LNCAP (cell line): ENCODE results near the gene METTL16.

Source experiments
- TF ChIP-seq, protein P1 (sequence below): fragments of 450-650 bp; IDR thresholded peaks from 2 replicates; pipeline ENCODE4 v1.5.1; 2017; ENCODE audit warnings: mild to moderate bottlenecking

METTL16 gene

DNA sequence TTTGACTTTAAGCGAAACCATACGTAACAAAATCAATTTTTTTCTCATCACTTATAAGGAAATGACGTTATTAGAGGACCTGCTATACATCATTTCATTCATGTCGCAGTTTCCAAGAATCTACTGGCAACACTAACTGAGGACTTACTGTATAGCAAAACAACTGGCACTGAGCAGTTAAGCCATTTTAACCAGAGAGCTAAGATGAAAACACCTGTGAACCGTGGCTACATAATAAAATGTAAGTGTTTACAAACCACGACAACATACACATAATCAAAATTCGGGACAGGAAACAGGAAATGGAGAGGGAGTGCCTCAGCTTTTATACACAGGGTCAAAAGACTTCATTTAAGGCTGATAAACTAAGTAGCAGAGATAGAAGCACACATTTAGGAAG lies 29.5 kb downstream of the METTL16 start:
- TF ChIP-seq, protein P1, sequence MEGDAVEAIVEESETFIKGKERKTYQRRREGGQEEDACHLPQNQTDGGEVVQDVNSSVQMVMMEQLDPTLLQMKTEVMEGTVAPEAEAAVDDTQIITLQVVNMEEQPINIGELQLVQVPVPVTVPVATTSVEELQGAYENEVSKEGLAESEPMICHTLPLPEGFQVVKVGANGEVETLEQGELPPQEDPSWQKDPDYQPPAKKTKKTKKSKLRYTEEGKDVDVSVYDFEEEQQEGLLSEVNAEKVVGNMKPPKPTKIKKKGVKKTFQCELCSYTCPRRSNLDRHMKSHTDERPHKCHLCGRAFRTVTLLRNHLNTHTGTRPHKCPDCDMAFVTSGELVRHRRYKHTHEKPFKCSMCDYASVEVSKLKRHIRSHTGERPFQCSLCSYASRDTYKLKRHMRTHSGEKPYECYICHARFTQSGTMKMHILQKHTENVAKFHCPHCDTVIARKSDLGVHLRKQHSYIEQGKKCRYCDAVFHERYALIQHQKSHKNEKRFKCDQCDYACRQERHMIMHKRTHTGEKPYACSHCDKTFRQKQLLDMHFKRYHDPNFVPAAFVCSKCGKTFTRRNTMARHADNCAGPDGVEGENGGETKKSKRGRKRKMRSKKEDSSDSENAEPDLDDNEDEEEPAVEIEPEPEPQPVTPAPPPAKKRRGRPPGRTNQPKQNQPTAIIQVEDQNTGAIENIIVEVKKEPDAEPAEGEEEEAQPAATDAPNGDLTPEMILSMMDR, result no peak

DNA sequence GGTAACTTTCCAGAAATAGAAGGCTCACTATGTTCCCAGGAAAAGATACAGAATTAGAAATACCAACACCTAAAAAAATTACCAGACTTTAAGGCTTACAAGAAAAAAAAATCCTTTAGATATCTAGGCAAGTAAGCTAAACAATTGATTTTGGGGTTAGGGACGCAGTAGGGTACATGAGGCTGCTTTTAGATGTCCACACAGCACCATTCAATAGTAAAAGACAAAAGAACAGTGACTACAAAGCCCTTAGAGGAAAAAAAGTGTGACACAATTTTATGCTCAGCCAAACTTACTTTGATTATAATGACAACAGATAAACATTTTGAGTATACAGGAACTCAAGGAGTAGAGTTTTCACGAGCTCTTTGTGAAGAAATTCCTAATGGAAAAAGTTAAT lies 29.9 kb downstream of the METTL16 start:
- TF ChIP-seq, protein P1, result no peak

DNA sequence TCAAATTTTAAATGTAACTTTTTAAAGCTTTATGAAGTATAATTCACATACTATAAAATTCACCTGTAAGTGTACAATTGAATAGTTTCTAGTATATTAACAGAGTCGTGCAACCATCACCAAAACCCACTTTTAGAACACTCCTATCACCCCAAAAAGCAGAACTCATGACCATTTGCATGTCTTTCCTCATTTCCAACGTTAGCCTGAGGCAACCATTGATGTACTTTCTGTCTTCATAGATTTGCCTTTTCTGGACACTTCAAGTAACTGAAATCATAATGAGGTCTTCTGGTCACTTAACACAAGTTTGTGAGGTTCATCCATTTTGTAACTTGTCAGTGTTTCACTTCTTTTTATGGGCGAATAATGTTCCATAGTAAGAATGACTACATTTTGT lies 33.2 kb downstream of the METTL16 start:
- TF ChIP-seq, protein P1, result no peak

DNA sequence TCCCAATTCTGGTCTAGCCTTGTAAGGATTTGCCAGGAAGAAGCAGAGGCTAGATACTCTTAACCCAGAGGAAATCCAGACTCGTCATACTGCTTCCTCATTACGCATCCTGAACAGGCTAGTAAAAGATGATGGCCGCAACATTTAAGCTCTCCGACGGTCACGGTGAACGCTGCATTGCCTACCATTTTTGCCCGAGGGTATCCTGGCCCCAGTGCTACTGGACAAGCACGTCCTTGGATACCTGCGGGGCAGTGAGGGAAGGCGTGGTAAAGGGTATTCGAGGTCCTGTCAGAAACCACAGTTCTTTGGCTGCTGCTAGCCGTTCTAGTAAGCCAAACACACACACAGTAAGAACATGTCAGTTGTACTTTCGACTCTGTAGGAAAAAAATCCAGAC lies 36.6 kb downstream of the METTL16 start:
- TF ChIP-seq, protein P1, result no peak

DNA sequence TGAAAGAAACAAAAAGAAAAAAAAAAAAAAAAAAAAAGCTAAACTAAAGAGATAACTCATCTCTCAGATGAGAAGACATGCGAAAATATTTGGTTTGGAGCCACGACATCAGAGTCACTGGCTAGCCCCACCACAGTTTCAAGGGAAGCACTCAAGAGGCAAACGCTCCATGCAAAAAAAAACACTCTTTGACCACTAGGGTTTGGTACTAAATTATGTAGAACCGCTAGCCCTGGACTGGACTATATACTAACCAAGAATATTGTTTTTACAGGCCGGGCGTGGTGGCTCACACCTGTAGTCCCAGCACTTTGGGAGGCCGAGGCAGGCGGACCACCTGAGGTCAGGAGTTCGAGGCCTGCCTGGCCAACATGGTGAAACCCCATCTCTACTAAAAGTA lies 37.3 kb downstream of the METTL16 start:
- TF ChIP-seq, protein P1, result no peak

DNA sequence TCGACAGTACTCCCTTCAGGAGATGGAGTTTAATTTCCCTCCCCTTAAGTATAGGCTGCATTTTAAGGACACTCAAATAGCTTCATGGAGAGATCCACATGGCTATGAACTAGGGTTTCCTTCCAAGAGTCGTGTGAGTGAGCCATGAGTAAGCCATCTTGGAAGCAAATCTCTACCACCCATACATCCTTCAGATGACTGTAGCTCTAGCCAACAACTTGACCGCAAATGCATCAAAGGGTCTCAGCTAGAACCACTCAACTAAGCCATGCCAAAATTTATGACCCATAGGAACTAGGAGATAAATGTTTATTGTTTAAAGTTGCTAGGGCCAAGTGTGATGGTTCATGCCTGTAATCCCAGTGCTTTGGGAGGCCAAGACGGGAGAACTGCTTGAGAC lies 43.4 kb downstream of the METTL16 start:
- TF ChIP-seq, protein P1, result no peak

DNA sequence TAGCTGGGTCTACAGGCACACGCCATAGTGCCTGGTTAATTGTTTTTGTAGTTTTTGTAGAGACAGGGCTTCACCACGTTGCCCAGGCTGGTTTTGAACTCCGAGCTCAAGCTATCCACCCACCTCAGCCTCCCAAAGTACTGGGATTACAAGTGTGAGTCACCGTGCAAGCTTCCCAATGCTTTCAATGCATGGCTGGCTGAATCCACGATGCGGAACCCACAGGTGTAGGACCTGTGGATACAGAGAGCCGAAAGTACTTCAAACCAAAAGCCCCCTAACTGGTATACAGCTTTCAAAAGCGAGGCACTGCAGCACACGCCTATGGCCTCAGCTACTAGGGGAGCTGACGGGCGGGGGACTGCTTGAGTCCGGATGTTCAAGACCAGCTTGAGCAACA lies 44.8 kb downstream of the METTL16 start:
- TF ChIP-seq, protein P1, result no peak

DNA sequence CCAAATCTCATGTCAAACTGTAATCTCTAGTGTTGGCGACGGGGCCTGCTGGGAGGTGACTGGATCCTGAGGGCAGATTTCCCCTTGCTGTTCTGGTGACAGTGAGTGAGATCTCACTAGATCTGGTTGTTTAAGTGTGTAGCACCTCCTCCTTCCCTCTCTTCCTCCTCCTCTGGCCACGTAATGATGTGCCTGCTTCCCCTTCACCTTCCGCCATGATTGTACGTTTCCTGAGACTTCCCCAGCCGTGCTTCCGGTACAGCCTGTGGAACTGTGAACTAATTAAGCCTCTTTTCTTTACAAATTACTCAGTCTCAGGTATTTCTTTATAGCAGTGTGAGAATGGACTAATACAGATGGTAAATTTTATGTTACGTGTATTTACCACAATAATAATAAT lies 49.2 kb downstream of the METTL16 start:
- TF ChIP-seq, protein P1, result no peak
